Measurements from ENCODE around the gene ZNF283.

GRCh38 chr19:43806848-43807247 lies 20.3 kb upstream of the ZNF283 start:
- TF ChIP-seq POLR2A (IDR thresholded peaks at IDR 0.05) (no peak), CTCF (IDR thresholded peaks at IDR 0.05) (no peak)

All from body of pancreas (tissue), 4 donors.